SIG-M5 treated with dmso at 0.1 percent for 504 hours (cell line): ENCODE data around the gene SH3GL3.

Experiments
- DNase-seq: peaks from one replicate; lab custom pipeline; 2025; ENCODE audit not compliant: unreplicated experiment; lab: John Stamatoyannopoulos, UW

The SH3GL3 gene

DNA sequence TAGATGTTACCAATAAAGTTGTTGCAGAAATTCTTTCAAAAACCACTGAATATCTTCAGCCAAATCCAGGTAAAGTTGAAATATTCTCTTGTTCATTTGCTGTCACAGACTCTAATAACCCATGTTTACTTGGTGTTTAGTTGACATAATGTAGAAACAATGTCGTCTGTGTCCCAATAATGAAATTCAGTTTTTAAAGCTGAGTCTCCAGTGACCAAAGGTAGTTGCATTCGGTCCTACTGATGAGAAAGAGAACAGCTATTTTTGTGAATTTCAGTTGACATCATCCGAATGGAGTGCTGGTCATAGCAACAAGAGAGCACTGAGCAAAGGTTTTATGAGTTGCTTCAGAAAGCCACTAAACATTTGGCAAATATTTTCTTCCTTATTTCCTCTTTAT, 118.0 kb downstream of the SH3GL3 start:
- DNase-seq: no peak

DNA sequence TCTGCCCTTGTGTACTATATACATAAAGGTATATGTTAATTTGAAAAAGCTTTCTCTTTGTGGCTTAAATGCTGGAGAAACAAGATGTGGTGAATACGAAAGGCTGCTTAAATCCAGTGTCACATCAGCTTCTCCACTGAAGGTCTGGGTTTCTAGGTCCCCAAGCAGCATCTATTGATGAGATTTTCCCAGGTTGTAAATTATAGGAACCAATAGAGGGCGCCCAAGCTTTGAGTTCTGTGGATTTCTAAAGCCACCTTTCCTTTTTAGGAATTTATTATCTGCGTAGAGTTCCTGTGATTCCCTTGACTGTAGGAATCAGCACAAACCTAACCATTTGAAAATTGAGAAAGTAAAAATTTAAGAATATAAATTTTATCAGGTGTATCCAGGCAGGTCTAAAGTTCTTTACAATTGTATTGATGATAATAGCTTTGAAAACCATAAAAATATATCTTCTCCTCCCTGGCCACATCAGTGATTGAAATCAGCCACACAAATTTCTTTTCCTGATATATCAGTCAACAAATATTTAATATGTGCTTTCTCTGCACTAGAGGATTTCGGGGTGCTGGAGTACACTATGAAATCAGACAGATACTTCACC, 118.5 kb downstream of the SH3GL3 start:
- DNase-seq: peak; percentile 19

DNA sequence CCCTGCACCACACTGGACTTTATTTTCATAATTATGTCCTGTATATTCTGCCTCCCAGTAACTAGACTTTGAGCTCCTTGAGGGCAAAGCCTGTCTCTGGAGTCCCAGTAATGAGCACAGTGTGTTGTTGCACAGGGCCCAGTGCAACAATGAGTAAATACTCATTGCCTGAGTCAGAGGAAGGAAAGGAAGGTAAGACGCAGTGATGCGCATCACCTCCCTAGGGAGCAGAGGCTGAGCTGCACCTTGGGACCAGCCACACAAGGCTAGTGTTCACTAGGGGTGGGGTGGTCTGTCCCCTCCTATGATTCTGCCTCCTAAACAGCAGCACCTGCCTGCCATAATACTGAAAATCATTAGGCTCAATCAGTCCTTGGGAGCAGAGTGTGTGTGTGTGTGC, 120.2 kb downstream of the SH3GL3 start:
- DNase-seq: no peak

DNA sequence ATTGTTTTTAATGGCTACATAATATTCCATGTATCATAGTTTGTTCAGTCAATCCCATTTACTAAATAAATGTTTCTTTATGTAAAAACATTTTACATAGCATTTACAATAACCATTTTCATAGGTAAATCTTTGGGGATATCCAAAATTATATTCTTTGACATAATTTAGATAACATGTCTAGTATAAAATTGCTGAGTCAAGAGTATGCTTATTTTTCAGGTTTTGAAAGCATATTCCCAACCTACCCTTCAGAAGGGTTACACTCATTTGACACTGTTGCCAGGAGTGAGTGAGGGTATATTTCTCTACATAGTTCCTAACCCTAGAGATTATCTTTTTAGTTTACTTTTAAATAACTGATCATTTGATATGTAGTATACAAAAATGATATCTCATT, 122.2 kb downstream of the SH3GL3 start:
- no peak for DNase-seq

DNA sequence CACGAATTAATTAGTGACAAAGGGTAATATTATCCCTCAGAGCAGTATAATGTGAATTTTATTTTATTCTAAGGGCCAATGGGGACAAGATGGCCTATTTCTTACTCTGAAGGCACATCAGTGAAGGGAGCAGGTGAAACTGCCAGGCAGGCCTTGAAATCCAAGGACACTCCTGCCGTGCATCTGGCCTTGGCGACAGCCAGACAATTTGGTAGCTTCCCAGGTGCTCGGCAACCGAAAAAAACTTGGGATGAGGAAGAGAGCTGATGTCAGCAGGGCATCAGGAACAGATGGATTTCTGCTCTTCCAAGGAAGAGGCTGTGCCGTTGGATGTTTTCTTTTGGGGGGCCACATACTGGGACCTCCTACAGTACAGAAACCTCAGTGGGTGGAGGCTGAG, 123.6 kb downstream of the SH3GL3 start:
- DNase-seq: no peak

DNA sequence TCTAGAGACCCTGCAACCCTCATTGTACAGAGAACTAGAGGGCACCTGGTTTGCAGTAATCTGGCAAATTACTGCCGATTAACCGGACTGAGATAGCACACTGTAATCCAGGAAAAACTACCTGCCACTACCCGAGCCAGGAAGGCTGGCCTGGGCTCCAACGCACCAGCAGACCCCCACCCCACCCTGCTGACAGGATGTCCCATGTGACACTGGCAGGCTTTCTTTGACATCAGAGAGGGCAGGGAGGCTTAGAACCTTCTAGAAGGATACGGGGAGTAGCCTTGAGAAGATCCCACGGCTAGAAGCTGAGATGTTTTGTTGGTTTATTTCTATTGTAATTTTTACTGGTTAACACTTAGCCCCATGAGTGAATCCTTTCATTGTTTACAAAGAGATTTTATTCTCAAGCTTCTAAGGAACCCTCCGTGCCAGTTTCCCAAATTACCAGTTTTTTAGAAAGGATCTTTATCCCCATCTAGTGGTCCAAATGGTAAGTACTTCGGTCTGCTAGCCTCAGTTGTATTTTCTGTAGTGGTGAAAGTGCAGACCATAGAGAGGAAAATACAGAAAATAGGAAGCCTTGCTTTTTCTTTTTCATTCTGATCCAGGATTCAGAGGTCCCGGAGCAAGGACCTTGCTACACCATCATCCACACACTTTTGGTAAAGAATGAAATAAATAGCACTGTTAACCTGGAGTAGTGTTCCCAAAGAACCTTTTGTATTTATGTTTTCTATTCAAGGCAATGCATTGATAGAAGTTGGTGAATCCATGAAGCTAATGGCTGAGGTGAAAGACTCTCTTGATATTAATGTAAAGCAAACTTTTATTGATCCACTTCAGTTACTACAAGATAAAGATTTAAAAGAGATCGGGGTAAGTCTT, 124.9 kb downstream of the SH3GL3 start:
- DNase-seq: no peak

DNA sequence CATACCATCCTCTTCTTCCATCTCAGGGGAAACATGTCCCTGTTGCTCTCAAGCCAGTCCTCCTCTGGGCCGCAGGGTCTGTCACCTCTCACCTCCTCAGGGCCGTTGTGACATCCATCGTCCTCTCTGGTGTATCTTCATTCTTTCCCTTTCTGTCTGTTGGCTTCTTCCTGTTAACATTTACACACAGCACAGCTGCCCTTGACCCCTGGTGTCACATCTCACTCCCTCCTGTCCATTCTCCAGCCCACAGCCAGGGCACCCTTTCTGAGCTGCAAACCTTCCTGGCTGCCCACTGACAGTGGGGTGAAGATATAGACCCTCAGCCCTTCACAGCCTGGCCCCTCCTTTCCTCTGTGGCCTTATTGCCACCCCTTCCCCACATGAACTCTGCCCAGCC, 127.2 kb downstream of the SH3GL3 start:
- DNase-seq: no peak

DNA sequence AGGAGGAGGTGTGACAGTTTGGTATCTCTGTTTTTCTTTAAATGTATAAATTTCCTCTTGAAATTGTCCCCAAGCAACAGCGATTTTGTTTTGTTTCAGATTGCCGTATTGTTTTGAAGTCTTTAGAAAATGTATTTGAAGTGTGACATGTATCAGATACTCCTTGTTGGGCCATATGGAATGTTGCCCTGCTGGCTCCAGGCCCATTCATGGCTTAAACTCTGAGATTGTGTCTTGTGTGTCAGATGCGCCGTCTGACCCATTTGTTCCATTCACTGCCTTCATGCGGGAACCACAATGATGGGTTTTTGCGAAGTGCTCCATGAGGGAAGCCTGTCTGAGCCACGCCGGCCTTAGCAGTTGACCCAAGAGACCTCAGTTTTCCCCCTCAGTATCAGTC, 131.6 kb downstream of the SH3GL3 start:
- DNase-seq: no peak

DNA sequence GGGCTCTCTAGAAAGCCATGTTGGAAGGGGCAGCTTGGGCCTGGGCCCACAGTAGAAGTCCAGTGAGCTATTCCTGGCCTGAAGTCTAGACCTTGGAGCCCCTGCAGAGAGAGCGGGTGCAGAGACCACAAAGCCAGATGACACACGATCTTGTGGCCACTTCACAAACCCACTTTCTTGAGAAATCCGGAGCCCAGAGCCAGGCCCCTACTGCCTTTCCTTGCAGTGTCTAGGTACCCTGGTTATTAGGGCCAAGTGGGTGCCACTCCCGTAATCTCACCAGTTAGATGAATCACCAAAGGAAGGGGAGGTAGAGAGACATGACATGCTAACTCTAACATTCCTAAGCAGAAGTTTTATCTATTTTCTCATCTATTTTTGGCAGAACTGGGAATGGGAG, 134.2 kb downstream of the SH3GL3 start:
- DNase-seq: no peak

DNA sequence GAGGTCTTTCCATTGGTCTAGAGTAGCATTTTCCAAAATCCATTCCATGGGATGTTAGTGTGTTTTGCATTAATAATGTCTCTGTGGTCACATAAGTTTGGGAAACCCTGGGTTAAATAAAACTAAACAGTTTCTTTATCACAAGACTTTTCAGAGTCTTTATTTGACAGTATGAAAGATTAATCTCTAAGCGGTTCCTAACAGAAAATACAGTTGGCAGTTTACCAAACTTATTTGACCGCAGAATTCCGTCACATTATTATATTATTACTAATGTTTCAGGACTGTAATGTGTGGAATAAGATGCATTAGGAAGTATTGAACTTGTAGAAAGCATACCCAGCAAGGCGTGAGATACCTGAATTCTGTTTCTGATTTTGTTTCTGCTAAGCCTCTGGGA, 135.2 kb downstream of the SH3GL3 start:
- DNase-seq: no peak

DNA sequence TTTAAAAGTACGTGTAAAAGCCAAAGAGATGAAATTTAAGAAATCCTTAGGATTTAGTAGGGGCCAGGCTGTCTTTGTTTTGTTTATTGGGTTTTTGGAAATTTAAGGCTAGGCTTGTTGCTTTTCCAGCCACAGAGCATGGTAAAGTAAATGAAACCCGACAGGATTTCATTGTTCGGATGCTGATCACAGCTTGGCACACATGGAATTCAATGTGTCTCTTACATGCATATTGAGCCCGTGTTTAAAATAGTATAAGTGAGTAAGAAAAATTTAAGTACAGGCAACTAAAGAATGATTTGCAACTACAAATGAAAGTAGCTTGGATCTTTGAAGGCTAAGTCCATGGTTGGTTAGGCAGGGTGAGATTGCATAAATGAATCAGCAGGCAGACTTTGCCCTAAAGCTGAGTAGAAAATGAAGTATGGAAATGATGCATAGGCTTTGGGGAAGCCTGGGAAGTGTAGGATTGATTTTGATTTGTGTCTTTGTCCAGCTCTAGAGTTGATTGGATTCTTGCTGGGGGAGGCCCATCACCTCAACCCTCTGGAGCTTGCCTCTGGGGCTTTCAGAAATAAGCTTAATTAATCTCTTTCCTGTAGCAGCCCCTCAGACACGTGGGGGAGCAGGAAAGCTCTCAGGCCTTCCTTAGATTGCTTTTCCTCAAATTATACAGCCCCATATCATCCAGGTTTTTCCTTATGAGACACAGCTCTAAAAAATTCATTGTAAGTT, 138.6 kb downstream of the SH3GL3 start:
- DNase-seq: no peak

DNA sequence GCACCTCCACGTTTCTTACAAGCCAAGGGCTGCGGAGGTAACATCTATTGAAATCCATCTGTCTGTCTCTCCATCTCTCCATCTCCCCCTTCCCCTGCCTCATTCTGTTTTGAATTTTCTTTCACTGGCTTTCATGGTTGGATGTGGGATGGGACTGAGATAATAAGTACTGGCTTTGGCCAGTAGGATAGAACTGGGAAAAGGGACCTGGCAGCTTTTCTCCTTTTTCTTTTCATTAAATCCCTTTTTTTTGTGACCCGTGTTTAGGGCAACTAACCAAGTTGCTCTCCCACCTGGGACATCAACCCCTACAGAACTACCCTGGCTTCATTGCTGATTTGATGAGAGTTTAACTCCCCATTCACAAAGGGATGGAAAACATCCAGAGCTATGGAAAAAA, 139.9 kb downstream of the SH3GL3 start:
- DNase-seq: no peak

DNA sequence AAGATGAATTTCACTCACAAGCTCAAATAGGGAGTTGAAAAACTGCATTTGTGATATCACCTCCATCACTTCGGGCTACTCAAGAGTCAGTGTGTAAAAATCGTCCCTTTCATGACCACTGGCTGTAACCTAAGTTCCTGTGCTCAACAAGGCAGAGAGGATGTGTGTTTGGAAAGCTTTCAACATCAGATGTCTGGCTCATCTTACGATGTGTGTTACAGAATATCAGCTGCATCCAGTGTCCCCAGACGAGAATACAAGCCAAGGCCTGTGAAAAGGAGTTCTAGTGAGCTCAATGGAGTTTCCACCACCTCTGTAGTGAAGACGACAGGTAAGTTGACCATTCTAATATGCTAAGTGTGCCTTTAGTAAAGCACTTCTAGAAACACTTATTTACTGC, 141.3 kb downstream of the SH3GL3 start:
- no peak for DNase-seq

DNA sequence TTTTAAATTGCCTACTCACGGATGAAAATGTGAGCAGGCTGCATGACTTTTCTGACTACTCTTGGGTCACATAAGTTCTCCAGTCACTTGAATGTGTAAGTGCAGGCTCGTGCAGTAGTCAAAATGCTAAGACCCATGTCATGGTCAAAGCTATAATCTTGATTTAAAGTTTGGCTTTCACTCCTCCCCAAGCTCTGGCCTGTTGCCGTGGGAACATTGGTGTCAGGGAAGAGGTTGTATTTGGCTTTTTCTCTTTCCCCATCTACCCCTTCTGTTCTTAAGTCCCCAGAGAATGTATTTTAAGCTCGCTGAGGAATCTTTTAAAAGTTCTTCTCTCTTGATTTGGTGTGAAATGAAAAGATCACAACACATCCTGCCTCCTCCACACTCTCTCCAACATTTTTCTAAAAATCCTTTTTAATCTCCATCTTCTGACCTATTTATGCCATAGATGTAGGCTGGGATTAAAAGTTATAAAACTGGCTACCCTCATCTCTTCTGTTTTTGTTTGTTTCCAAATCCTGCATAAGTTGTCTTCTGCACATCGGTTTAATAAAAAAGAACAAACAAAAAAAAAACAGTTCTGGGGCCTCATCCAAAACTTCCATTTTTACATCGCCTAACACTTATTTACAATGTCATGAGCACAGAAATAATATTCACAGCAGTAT, 145.4 kb downstream of the SH3GL3 start:
- DNase-seq: no peak

DNA sequence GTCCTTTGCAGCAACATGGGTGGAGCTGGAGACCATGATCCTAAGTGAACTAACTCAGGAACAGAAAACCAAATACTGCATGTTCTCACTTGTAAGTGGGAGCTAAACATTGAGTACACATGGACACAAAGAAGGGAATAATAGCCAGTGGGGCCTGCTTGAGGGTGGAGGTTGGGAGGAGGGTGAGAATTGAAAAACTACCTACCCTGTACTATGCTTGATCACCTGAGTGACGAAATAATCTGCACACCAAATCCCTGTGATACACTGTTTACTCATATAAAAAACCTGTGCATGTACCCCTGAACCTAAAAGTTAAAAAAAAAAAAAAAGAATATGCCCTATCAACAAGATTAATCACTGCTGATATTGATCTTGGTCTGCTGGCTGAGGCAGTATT, 148.1 kb downstream of the SH3GL3 start:
- DNase-seq: no peak

DNA sequence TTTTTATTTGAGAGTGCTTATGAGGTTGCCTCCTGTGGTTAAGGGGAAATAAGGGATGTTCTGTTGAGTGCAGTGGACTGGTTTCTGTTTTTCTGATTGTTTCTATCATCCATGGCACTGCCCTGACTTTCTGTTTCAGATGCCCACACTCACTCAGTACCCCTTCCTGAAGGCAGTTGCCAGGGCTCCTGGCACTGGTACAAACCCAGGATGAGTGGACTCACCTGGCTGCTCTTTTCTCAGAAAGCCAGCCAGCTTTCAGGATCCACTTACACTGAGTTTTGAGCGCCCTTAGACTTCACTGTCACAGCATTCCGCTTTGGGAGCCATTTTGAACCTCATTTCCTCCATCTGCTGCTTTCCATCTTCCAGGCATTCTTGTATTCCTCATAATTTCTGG, 150.9 kb downstream of the SH3GL3 start:
- no peak for DNase-seq

DNA sequence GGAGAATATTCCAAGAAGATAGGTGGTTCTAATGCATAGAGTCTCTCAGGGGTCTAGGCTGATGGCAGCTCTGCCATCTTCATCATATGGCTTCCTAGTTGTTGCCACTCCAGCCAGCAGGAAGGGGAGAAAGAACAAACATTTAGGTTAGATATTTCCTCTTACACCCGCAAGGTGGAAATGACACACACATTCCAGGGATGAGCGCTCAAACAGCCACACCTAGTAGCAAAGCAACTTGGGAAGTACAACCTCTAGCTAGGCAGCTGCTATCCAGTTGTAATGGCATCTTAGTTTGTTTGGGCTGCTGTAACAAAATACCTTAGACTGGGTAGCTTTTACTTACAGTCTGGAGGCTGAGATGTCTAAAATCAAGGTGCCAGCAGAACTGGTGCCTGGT, 154.9 kb downstream of the SH3GL3 start:
- DNase-seq: no peak

DNA sequence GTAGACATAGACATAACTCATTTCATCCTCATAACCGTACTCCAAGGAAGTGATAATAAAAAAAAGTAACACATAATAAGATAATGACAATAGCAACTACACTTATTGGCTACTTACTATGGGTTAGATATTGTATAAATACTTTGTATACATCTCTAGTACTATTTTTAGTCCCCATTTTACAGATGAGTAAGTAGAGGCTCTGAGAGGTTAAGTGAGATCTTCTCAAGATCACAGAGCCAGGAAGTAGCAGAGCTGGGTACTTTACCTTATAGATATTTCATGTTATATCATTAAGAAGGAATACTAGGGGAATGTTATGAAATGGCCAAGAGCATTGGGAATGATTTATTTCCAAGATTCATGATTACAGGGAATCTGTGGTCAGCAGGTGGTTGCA, 157.4 kb downstream of the SH3GL3 start:
- no peak for DNase-seq

DNA sequence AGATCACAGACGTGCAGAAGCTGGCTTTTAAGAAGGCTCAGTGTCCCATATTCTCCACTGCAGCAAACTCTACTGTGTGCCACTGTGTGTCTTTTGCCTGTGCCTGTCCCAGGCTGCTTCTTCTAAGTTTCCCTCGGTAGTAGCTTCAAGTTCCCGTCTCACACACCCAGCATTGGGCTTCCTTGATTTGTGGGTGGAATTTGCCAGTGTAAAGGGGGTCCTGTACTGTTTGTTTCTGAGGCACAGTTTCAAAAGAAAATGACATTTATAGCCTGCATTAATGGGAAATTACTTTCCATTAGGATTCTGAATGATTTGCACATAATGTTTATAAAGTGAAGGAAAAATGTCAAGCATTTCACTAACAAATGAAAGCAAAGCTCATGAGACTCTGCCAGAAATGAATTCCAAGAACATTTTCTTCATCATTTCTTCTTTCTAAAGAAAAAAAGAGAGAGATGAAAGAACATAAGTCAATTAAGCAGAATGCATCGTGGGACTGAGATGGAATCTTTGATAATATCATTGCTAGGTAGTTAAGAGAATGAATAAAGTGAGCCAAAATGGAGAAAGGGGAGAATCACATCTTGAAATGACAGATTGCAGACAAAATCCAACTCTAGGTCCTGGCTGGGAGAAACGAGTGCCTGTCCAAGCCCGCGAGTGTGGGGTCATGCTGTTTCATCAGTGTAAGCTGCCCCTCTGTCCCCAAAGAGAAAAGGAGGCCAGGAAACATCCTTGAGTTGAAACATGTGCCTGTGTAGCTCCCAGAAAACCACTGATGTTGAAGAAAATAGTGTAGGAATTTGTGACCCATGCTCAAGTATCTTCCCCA, 158.2 kb downstream of the SH3GL3 start:
- no peak for DNase-seq

DNA sequence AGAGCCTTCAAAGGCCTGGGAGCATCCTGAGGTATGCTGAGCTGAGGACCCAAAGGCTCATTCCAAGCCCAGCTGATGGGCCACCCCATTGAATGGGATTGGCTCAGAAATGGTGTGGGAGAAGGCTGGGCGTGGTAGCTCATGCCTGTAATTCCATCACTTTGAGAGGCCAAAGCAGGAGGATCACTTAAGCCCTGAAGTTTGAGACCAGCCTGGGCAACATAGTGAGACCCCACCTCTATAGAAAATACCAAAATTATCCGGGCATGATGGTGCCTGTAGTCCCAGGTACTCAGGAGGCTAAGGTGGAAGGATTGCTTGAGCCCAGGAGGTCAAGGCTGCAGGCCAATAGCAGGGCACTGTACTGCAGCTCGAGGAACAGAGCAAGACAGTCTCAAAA, 163.0 kb downstream of the SH3GL3 start:
- DNase-seq: no peak
